Measurements from ENCODE around the gene ZNF462.
"Not testable (repeated sequence)": the region's sequence is repeated elsewhere in the genome, so short reads cannot be mapped to it uniquely, and the experiment has no call there.

The ZNF462 gene

GRCh38 chr9:106862821-106863720, at the start of gene ZNF462:
Gene ZNF462 (plus strand): TSS chr9:106863166. CDS start chr9:106923384, 60,218 bp downstream.
- DNase-seq, result peak in 32 of 51 donors; percentile 26 to 87 (median 56)

GRCh38 chr9:106816524-106816923, 46.4 kb upstream of the ZNF462 start:
- DNase-seq, result no peak

GRCh38 chr9:106818034-106818433, 44.9 kb upstream of the ZNF462 start:
- no peak for DNase-seq

- DNase-seq, result no peak
These were observed 42.1 kb upstream of the ZNF462 start for GRCh38 chr9:106820866-106821265.

GRCh38 chr9:106828070-106828469, 34.9 kb upstream of the ZNF462 start:
- DNase-seq, result no peak

- DNase-seq, result no peak
These were observed 34.0 kb upstream of the ZNF462 start for GRCh38 chr9:106828965-106829364.

GRCh38 chr9:106829666-106830408, 33.1 kb upstream of the ZNF462 start:
- DNase-seq, result no peak

- no peak for DNase-seq
These were observed 32.3 kb upstream of the ZNF462 start for GRCh38 chr9:106830527-106831150.

- no peak for DNase-seq
These were observed 28.1 kb upstream of the ZNF462 start for GRCh38 chr9:106834888-106835287.

GRCh38 chr9:106835840-106836239, 27.1 kb upstream of the ZNF462 start:
- no peak for DNase-seq

- DNase-seq, result no peak
These were observed 19.6 kb upstream of the ZNF462 start for GRCh38 chr9:106843371-106843770.

- no peak for DNase-seq
These were observed 16.7 kb upstream of the ZNF462 start for GRCh38 chr9:106846307-106846706.

- no peak for DNase-seq
These were observed 16.1 kb upstream of the ZNF462 start for GRCh38 chr9:106846857-106847256.

- DNase-seq, result not testable (repeated sequence)
These were observed 11.3 kb upstream of the ZNF462 start for GRCh38 chr9:106851640-106852039.

GRCh38 chr9:106857811-106858470, 5.0 kb upstream of the ZNF462 start:
- DNase-seq, result no peak

- peak in 1 of 51 donors; percentile 14 for DNase-seq
These were observed 2.8 kb upstream of the ZNF462 start for GRCh38 chr9:106859957-106860720.

- peak in 7 of 51 donors; percentile 10 to 45 (median 16) for DNase-seq
These were observed 2.0 kb upstream of the ZNF462 start for GRCh38 chr9:106860721-106861639.

- no peak for DNase-seq
These were observed 1.3 kb upstream of the ZNF462 start for GRCh38 chr9:106861640-106862109.

GRCh38 chr9:106862110-106862820, 701 bp upstream of the ZNF462 start:
- DNase-seq, result peak in 28 of 51 donors; percentile 15 to 87 (median 46)
